NT2/D1 (cell line): ENCODE data around the gene SMS.

Experiments used
- DNase-seq: peaks from one replicate; pipeline ENCODE4 v3.0.0-alpha.2; 2011; ENCODE audit warnings: low read depth, low spot score
- H3K27me3 ChIP-seq: 2 replicates; pipeline ENCODE4 v1.6.0; 2011; ENCODE audit warnings: mild to moderate bottlenecking; ENCODE audit not compliant: insufficient read length, insufficient read depth
- H3K36me3 ChIP-seq: 2 replicates; pipeline ENCODE4 v1.6.1; 2011; ENCODE audit warnings: mild to moderate bottlenecking, low read length, mixed read lengths; ENCODE audit not compliant: insufficient read depth, insufficient read length
- H3K4me1 ChIP-seq: 2 replicates; pipeline ENCODE4 v1.5.1; 2011; ENCODE audit not compliant: insufficient read depth, insufficient read length
- H3K4me3 ChIP-seq: 2 replicates; pipeline ENCODE4 v1.5.1; 2011; ENCODE audit warnings: low read depth; ENCODE audit not compliant: insufficient read length
- H3K9ac ChIP-seq: 2 replicates; pipeline ENCODE4 v1.6.0; 2011; ENCODE audit warnings: low read depth; ENCODE audit not compliant: insufficient read length
- H3K9me3 ChIP-seq: 2 replicates; pipeline ENCODE4 v1.5.1; 2011; ENCODE audit warnings: mild to moderate bottlenecking, low read length; ENCODE audit not compliant: insufficient read depth
- SUZ12 ChIP-seq: IDR thresholded peaks from 2 replicates; pipeline ENCODE4 v1.6.1; 2011; ENCODE audit not compliant: insufficient read length, insufficient read depth; ENCODE audit errors: extremely low read depth
- YY1 ChIP-seq: IDR thresholded peaks from 2 replicates; pipeline ENCODE4 v1.6.1; 2011; ENCODE audit not compliant: insufficient read length, insufficient read depth
- ZNF274 ChIP-seq: IDR thresholded peaks from 2 replicates; pipeline ENCODE4 v1.6.1; 2011; ENCODE audit warnings: mild to moderate bottlenecking, low read depth, low read length

Gene SMS

GRCh38 chrX:22024577-22024976 lies 84.1 kb downstream of the SMS start:
- TF ChIP-seq YY1 (no peak), ZNF274 (no peak), SUZ12 (no peak)
- Histone ChIP-seq H3K9me3 (no peaks in the 10 kb centered on the region), H3K27me3 (no peaks in the 10 kb centered on the region), H3K4me1 (no peaks in the 10 kb centered on the region), H3K36me3 (no peaks in the 10 kb centered on the region), H3K4me3 (no peak overlapping the region), H3K9ac (no peak overlapping the region)
- DNase-seq = no peak

- DNase-seq = no peak
- H3K27me3 ChIP-seq = no peaks in the 10 kb centered on the region
- no peak overlapping the region for H3K4me3 ChIP-seq
- no peaks in the 10 kb centered on the region for H3K4me1 ChIP-seq
- H3K9ac ChIP-seq = no peak overlapping the region
- no peaks in the 10 kb centered on the region for H3K36me3 ChIP-seq
- H3K9me3 ChIP-seq = no peaks in the 10 kb centered on the region
- TF ChIP-seq SUZ12 (no peak), YY1 (no peak), ZNF274 (no peak)
Observed at GRCh38 chrX:22025751-22026150, 85.2 kb downstream of the SMS start.

DNA sequence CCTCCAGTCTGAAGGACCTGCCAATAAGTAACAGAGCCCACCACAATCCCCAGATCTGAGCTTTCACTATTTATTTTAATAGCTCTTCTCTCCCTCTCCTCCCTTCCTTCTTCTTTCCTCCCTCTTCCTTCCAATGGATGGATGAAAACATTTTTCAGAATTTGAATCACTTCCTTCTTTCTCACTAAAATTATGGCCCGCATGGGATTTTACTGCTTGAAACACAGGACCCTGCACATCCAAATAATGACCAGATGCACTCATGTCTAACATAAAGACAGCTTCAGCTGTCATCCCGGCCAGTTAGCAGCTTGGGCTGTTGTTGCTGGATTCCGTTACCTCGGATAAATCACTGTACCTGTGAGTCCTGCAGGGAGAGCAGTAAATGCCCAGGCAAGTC lies 86.2 kb downstream of the SMS start:
- TF ChIP-seq SUZ12 (no peak), ZNF274 (no peak), YY1 (no peak)
- Histone ChIP-seq H3K27me3 (no peaks in the 10 kb centered on the region), H3K9ac (no peak overlapping the region), H3K36me3 (no peaks in the 10 kb centered on the region), H3K4me3 (no peak overlapping the region), H3K9me3 (no peaks in the 10 kb centered on the region), H3K4me1 (no peaks in the 10 kb centered on the region)
- DNase-seq = no peak

- Histone ChIP-seq H3K4me1 (peaks cover 2% of the 10 kb centered on the region), H3K9me3 (no peaks in the 10 kb centered on the region), H3K36me3 (no peaks in the 10 kb centered on the region), H3K27me3 (no peaks in the 10 kb centered on the region), H3K9ac (no peak within 1 kb of the TSS), H3K4me3 (no peak within 1 kb of the TSS)
- TF ChIP-seq ZNF274 (no peak), SUZ12 (no peak), YY1 (no peak)
- DNase-seq = no peak
Observed at GRCh38 chrX:22032084-22032483, 91.6 kb downstream of the SMS start, which contains the start of gene PHEX. PHEX (plus strand) TSS chrX:22032325; CDS start chrX:22033006, 681 bp downstream.

DNA sequence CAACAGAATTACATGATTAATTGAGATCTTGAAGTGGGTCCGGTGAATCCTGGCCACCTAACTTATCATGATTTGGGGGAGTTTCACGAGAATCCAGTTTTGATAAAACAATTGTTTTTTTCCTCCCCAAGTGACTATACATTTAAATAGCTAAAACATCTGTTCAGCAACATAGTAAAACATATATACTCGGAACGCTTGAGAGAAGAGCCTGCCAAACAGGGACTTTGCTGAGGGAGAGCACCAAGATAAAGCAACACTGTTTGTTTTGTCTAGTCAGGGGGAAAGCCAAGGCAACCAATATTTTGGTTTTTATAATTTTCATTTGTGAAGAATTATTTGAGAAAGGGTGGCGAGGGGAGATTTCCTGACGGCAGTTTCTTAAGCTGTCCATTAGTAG lies 92.0 kb downstream of the SMS start:
- no peak overlapping the region for H3K9ac ChIP-seq
- no peaks in the 10 kb centered on the region for H3K27me3 ChIP-seq
- H3K36me3 ChIP-seq = no peaks in the 10 kb centered on the region
- TF ChIP-seq SUZ12 = no peak
- no peak for TF ChIP-seq YY1
- TF ChIP-seq ZNF274 = no peak
- no peak for DNase-seq
- no peaks in the 10 kb centered on the region for H3K9me3 ChIP-seq
- H3K4me1 ChIP-seq = peaks cover 2% of the 10 kb centered on the region
- H3K4me3 ChIP-seq = no peak overlapping the region

- no peaks in the 10 kb centered on the region for H3K27me3 ChIP-seq
- no peaks in the 10 kb centered on the region for H3K36me3 ChIP-seq
- no peaks in the 10 kb centered on the region for H3K9me3 ChIP-seq
- H3K4me1 ChIP-seq = peaks cover 2% of the 10 kb centered on the region
- no peak for TF ChIP-seq YY1
- no peak for TF ChIP-seq SUZ12
- no peak for TF ChIP-seq ZNF274
- no peak for DNase-seq
- no peak overlapping the region for H3K9ac ChIP-seq
- no peak overlapping the region for H3K4me3 ChIP-seq
Observed at GRCh38 chrX:22033818-22034217, 93.3 kb downstream of the SMS start.

DNA sequence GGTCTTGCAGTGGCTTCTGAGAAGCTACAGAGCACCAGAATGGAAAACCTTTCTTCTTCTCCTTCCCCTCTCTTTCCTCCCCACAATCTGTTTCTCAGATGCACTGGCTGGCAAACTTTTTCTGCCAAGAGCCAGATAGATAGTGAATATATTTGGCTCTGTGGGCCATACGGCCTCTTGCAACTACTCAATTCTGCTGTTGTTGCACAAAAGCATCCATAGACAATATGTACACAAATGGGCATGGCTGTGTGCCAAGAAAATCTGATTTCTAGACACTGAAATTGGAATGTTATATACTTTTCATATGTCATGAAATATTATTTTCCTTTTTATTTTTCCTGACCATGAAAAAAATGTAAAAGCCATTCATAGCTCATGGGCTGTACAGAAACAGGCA lies 94.7 kb downstream of the SMS start:
- TF ChIP-seq YY1 (no peak), SUZ12 (no peak)
- Histone ChIP-seq H3K36me3 (no peaks in the 10 kb centered on the region), H3K9ac (no peak overlapping the region), H3K9me3 (no peaks in the 10 kb centered on the region), H3K27me3 (no peaks in the 10 kb centered on the region), H3K4me3 (no peak overlapping the region), H3K4me1 (peaks cover 2% of the 10 kb centered on the region)
- no peak for DNase-seq

DNA sequence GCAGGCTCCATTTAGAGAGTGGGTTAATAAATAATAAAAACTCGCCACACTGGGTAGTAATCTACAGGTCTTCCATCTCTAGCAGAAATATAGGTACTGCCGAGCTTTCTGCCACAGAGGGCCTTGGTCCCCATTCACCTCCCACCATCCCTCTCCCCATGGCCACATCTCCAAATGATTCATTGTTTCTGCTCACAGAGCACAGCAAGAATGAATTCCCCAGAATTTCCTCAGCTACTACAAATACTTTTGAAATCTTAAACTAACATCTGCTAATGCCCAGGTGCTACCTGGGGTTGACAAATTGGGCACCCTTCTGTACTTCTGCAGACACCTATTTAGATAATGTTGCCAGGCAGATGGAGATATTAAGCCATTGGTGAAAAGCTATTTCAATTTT lies 96.7 kb downstream of the SMS start:
- Histone ChIP-seq H3K4me3 (no peak overlapping the region), H3K9me3 (no peaks in the 10 kb centered on the region), H3K4me1 (peaks cover 2% of the 10 kb centered on the region), H3K27me3 (no peaks in the 10 kb centered on the region), H3K36me3 (no peaks in the 10 kb centered on the region), H3K9ac (no peak overlapping the region)
- TF ChIP-seq SUZ12 = no peak
- no peak for TF ChIP-seq ZNF274
- TF ChIP-seq YY1 = no peak
- DNase-seq = no peak
